HG03575 (cell line): ENCODE results near the gene XYLT2.

Experiments
- ATAC-seq: cut with Tn5 transposase; IDR thresholded peaks from one replicate; pipeline ENCODE4 v1.9.1; 2021; ENCODE audit not compliant: unreplicated experiment, insufficient number of reproducible peaks, low FRiP score; ENCODE audit errors: extremely low read depth

Gene XYLT2

DNA sequence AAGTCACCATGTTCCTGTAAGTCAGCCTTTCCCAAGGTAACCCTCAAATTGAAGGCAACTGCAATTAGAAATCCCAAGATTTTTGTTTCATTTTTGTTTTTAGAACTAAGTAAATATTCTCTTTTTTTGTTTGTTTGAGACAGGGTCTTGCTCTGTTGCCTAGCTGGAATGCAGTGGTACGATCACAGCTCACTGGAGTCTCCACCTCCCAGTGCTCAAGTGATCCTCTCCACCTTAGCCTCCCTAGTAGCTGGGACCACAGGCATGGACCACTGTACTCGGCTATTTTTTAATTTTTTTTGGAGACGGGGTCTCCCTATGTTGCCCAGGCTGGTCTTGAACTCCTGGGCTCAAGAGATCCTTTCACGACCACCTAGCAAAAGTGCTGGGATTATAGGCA, 62.0 kb downstream of the XYLT2 start:
- ATAC-seq: no peak
